Fibroblast of lung (primary cell): ENCODE measurements around the gene HEPACAM. TPM values are rescaled to one million over a fixed set of nuclear protein-coding genes. Genes with fewer than 3 reads are reported as not detected.

Experiments
- DNase-seq, 2 donors: peaks; one replicate each; pipeline versions ENCODE4 v3.0.0 to v3.0.0-alpha.2; 2010; ENCODE audit warnings: low read depth in 2 of 2
- H2AFZ ChIP-seq: 2 replicates; pipeline ENCODE4 v1.5.1; 2012; ENCODE audit warnings: low read length, control low read depth, inconsistent platforms
- H3K27ac ChIP-seq: 2 replicates; pipeline ENCODE4 v1.5.1; 2011; ENCODE audit warnings: low read length, control low read depth; ENCODE audit not compliant: insufficient read depth
- H3K27me3 ChIP-seq: 2 replicates; pipeline ENCODE4 v1.5.1; 2011; ENCODE audit warnings: mild to moderate bottlenecking, low read length; ENCODE audit not compliant: control insufficient read depth, insufficient read depth
- H3K36me3 ChIP-seq: 2 replicates; pipeline ENCODE4 v1.5.1; 2011; ENCODE audit warnings: low read length; ENCODE audit not compliant: control insufficient read depth, insufficient read depth
- H3K4me1 ChIP-seq: 2 replicates; pipeline ENCODE4 v1.5.1; 2011; ENCODE audit warnings: low read length; ENCODE audit not compliant: control insufficient read depth, insufficient read depth; ENCODE audit errors: extremely low read depth
- H3K4me2 ChIP-seq: 2 replicates; pipeline ENCODE4 v1.5.1; 2011; ENCODE audit warnings: low read length, control low read depth; ENCODE audit not compliant: insufficient read depth; ENCODE audit errors: extremely low read depth
- H3K4me3 ChIP-seq, 4 experiments: fragments of 200-600 bp in 1 of 4; sonication (generic) in 1 of 4; replicated peaks in 1 of 4; 2 replicates each; pipeline ENCODE4 v1.5.1; 2011 to 2016; ENCODE audit warnings: low read length in 4 of 4, low read depth in 3 of 4, mild to moderate bottlenecking in 3 of 4, control low read depth in 2 of 4, inconsistent platforms in 1 of 4, mixed read lengths in 1 of 4; ENCODE audit not compliant: insufficient read depth in 1 of 4; ENCODE audit errors: control extremely low read depth in 1 of 4
- H3K79me2 ChIP-seq: 2 replicates; pipeline ENCODE4 v1.5.1; 2012; ENCODE audit warnings: mild to moderate bottlenecking, low read length, inconsistent platforms; ENCODE audit not compliant: control insufficient read depth, insufficient read depth
- H3K9ac ChIP-seq: 2 replicates; pipeline ENCODE4 v1.5.1; 2011; ENCODE audit warnings: mild to moderate bottlenecking, low read length, control low read depth; ENCODE audit not compliant: insufficient read depth
- H3K9me3 ChIP-seq: 2 replicates; pipeline ENCODE4 v1.5.1; 2012; ENCODE audit warnings: low read depth, low read length; ENCODE audit not compliant: control insufficient read depth, insufficient read depth
- H4K20me1 ChIP-seq: 2 replicates; pipeline ENCODE4 v1.5.1; 2011; ENCODE audit warnings: low read length; ENCODE audit not compliant: control insufficient read depth, insufficient read depth; ENCODE audit errors: extremely low read depth
- EZH2 ChIP-seq: IDR thresholded peaks from 2 replicates; pipeline ENCODE4 v1.5.1; 2012; ENCODE audit warnings: low read length, control low read depth, mild to moderate bottlenecking; ENCODE audit errors: missing control alignments
- polyA plus RNA-seq, 2 donors: library from polyadenylated mRNA; depleted of rRNA in 1 of 2; stranded (reverse) in 1 of 2; unstranded in 1 of 2; fragments of >200 nt; gene quantifications; 2 replicates each; pipeline ENCODE4 v1.2.1, GENCODE V29; 2011 to 2012; ENCODE audit warnings: missing spikeins in 1 of 2
- total RNA-seq: library from RNA; depleted of rRNA; stranded (reverse); fragments of >200 nt; gene quantifications from 2 replicates; pipeline ENCODE4 v1.2.1, GENCODE V29; 2014
- TF ChIP-seq, protein P1 (sequence below), 2 donors: IDR thresholded peaks in 1 of 2; conservative IDR thresholded peaks in 1 of 2; 1 replicate in 1 of 2; 2 replicates in 1 of 2; pipeline ENCODE4 v1.5.1; 2011 to 2012; ENCODE audit warnings: low read length in 2 of 2, control low read depth in 1 of 2, inconsistent platforms in 1 of 2, low read depth in 1 of 2, mild to moderate bottlenecking in 1 of 2

The HEPACAM gene
- total and polyA plus RNA-seq, 2 donors (not counting 1 experiment from before 2014, with no cell fraction given), result under 0.01 to 0.11 TPM

DNA sequence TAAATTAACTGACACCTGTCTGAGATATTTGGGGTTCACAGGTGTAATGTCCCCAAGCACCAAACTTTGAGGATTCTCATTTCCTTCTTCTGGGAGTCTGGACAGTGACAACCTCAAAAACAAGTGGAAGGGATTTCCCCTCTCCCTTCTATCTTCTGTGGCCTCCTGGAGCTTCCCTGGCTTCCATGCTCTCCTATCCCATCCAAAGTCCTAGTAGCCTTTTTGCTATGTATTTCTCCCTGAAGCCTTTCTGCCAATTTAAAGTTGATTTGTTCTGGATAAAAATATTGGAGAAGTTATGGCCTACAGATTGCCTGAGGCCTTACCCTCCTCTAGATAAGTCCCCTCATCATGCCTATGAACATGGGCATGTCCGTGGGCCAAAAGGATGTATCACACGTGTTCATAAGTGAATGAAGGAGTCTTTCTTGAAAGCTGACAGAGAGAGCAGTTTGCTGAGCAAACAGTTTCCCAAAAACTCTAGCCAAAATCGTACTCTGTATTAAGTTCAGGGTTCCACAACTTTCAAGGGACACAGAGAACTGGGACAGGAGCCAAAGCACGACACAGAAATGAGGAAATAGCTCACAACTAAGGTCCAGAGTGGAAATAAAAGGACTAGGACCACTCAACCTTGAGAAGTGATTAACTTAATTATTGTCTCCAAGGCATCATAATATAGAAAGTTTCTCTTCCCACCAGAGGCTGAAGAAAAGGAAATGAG, 6.7 kb downstream of the HEPACAM start:
- Histone ChIP-seq H3K9ac (no peak overlapping the region), H2AFZ (no peak overlapping the region), H3K79me2 (no peaks in the 10 kb centered on the region), H3K4me1 (peaks cover 5% of the 10 kb centered on the region), H3K36me3 (no peaks in the 10 kb centered on the region), H3K27me3 (no peaks in the 10 kb centered on the region), H3K27ac (no peak overlapping the region), H3K4me3 (no peak overlapping the region), H3K9me3 (no peaks in the 10 kb centered on the region), H3K4me2 (no peak overlapping the region), H4K20me1 (no peaks in the 10 kb centered on the region)
- TF ChIP-seq, protein P1, sequence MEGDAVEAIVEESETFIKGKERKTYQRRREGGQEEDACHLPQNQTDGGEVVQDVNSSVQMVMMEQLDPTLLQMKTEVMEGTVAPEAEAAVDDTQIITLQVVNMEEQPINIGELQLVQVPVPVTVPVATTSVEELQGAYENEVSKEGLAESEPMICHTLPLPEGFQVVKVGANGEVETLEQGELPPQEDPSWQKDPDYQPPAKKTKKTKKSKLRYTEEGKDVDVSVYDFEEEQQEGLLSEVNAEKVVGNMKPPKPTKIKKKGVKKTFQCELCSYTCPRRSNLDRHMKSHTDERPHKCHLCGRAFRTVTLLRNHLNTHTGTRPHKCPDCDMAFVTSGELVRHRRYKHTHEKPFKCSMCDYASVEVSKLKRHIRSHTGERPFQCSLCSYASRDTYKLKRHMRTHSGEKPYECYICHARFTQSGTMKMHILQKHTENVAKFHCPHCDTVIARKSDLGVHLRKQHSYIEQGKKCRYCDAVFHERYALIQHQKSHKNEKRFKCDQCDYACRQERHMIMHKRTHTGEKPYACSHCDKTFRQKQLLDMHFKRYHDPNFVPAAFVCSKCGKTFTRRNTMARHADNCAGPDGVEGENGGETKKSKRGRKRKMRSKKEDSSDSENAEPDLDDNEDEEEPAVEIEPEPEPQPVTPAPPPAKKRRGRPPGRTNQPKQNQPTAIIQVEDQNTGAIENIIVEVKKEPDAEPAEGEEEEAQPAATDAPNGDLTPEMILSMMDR (conservative IDR thresholded peaks at IDR 0.05 in 1 of 2, IDR thresholded peaks at IDR 0.05 in 1 of 2; ENCODE audit: low read depth in 1 of 2, low read length in 2 of 2), result no peak
- no peak for TF ChIP-seq EZH2
- DNase-seq, result no peak

DNA sequence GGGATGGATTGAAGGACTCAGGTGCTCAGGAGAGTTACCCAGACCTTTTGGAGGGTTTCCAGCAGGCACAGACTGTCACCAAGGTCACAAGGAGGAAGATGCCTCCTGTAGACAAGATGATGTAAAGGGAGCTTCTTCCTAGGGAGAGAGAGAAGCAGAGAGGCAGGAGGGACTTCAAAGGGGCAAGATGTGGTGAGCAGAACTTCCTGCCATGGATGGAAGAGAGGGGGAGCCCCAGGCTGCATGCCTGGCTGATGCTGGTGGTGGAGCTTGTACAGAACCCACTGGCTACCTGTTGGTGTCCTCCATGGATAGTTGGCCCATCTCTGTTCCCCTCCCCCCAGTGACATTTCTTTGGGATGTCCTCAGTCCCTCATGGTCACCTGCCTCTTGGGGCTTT, 12.6 kb downstream of the HEPACAM start:
- H2AFZ ChIP-seq, result no peak overlapping the region
- no peaks in the 10 kb centered on the region for H3K27me3 ChIP-seq
- H3K36me3 ChIP-seq, result no peaks in the 10 kb centered on the region
- peaks cover 4% of the 10 kb centered on the region for H3K4me1 ChIP-seq
- no peak overlapping the region for H3K4me3 ChIP-seq
- no peak for TF ChIP-seq EZH2
- TF ChIP-seq, protein P1 (conservative IDR thresholded peaks at IDR 0.05 in 1 of 2, IDR thresholded peaks at IDR 0.05 in 1 of 2; ENCODE audit: low read depth in 1 of 2, low read length in 2 of 2), result no peak
- no peaks in the 10 kb centered on the region for H4K20me1 ChIP-seq
- H3K27ac ChIP-seq, result no peak overlapping the region
- DNase-seq, result no peak
- H3K9me3 ChIP-seq, result no peaks in the 10 kb centered on the region
- H3K9ac ChIP-seq, result no peak overlapping the region
- no peaks in the 10 kb centered on the region for H3K79me2 ChIP-seq
- no peak overlapping the region for H3K4me2 ChIP-seq

DNA sequence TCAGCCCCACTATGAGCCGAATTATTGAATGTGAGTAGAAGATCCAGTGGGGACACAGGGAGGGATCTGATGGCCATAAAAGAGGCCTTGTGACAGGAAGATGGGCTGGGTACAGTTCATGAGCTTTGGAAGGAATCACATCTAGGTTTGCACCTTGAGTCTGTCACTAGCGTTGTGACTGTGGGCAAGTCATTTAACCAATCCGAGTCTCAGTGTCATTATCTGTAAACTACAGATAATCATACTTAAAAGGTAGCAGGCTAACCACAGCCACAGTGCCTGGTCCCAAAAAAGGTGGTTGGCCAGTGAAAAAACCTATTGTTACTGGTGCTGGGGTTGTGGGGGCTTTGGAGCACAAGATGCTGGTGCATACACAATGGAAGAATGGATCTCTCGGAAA, 13.0 kb downstream of the HEPACAM start:
- Histone ChIP-seq H3K4me3 (no peak overlapping the region), H3K36me3 (no peaks in the 10 kb centered on the region), H3K79me2 (no peaks in the 10 kb centered on the region), H3K9ac (no peak overlapping the region), H4K20me1 (no peaks in the 10 kb centered on the region), H3K4me1 (peaks cover 4% of the 10 kb centered on the region), H3K27ac (no peak overlapping the region), H3K9me3 (no peaks in the 10 kb centered on the region), H2AFZ (no peak overlapping the region), H3K27me3 (no peaks in the 10 kb centered on the region), H3K4me2 (no peak overlapping the region)
- no peak for TF ChIP-seq EZH2
- TF ChIP-seq, protein P1 (conservative IDR thresholded peaks at IDR 0.05 in 1 of 2, IDR thresholded peaks at IDR 0.05 in 1 of 2; ENCODE audit: low read depth in 1 of 2, low read length in 2 of 2), result no peak
- no peak for DNase-seq
